ENCODE measurements around the gene ZNF750.

ZNF750 gene

GRCh38 chr17:82779541-82779940, 60.3 kb downstream of the ZNF750 start:
- no peak overlapping the region for H3K9ac ChIP-seq (ENCODE audit: low read length)
- no peaks in the 10 kb centered on the region for H3K36me3 ChIP-seq (ENCODE audit: control insufficient read depth, insufficient read depth, low read length)
- no peaks in the 10 kb centered on the region for H3K27me3 ChIP-seq (ENCODE audit: control insufficient read depth, insufficient read depth, low read length)

More at GRCh38 chr17:82779541-82779940, 60.3 kb downstream of the ZNF750 start:
- H3K9me3 ChIP-seq (ENCODE audit: control insufficient read depth, low read length), result no peaks in the 10 kb centered on the region
- no peak overlapping the region for H3K4me3 ChIP-seq (ENCODE audit: low read length)
- peaks cover 9% of the 10 kb centered on the region for H3K4me1 ChIP-seq (ENCODE audit: control insufficient read depth, insufficient read depth, low read length)

Data from mucosa of stomach (tissue), 1 donor.